WTC11 (cell line): ENCODE data around the gene UQCRHL. TPM values are rescaled to one million over a fixed set of nuclear protein-coding genes. Genes with fewer than 3 reads are reported as not detected.
A peak's percentile ranks its signal among the peaks of the same experiment; 100 is the strongest.
"Not testable (repeated sequence)": the region's sequence is repeated elsewhere in the genome, so short reads cannot be mapped to it uniquely, and the experiment has no call there.

Experiments used
- ATAC-seq: fragments of 200-7000 bp; cut with Tn5 transposase; 2 replicates; pipeline ENCODE4 v1.10.0; 2021; ENCODE audit warnings: mild to moderate bottlenecking, moderate library complexity
- CTCF ChIA-PET: fragments of 300-600 bp; sonication (Branson Sonifier 250); formaldehyde crosslinking; loops from one replicate; lab custom pipeline; 2021; ENCODE audit warnings: antibody characterized with exemption; lab: Charles Lee
- POLR2A ChIA-PET: fragments of 350-600 bp; sonication (Branson Sonifier 250); formaldehyde crosslinking; loops from one replicate; lab custom pipeline; 2021; ENCODE audit warnings: antibody characterized with exemption; lab: Charles Lee
- DNase-seq: peaks from one replicate; pipeline ENCODE4 v3.0.0; 2021; ENCODE audit warnings: low spot score
- H3K27ac Mint-ChIP-seq: 2 replicates; pipeline ENCODE4 v1.8.0; 2021; ENCODE audit warnings: mixed read lengths
- H3K27me3 Mint-ChIP-seq: 2 replicates; pipeline ENCODE4 v1.8.0; 2021; ENCODE audit warnings: low read depth, mild to moderate bottlenecking, moderate library complexity, mixed read lengths
- H3K36me3 Mint-ChIP-seq: 2 replicates; pipeline ENCODE4 v1.8.0; 2021; ENCODE audit warnings: mixed read lengths
- H3K4me1 Mint-ChIP-seq: 2 replicates; pipeline ENCODE4 v1.8.0; 2022; ENCODE audit warnings: mixed read lengths
- H3K4me3 Mint-ChIP-seq: 2 replicates; pipeline ENCODE4 v1.8.0; 2021; ENCODE audit warnings: mild to moderate bottlenecking, moderate library complexity, mixed read lengths
- H3K9me3 Mint-ChIP-seq: 2 replicates; pipeline ENCODE4 v1.8.0; 2021; ENCODE audit warnings: mixed read lengths
- ELF4 ChIP-seq: sonication (generic); formaldehyde crosslinking; IDR thresholded peaks from 2 replicates; pipeline ENCODE4 v1.8.1; 2022; ENCODE audit warnings: low read depth, mild to moderate bottlenecking, moderate library complexity, missing genetic modification reagents
- FOXP1 ChIP-seq: sonication (generic); formaldehyde crosslinking; IDR thresholded peaks from 2 replicates; pipeline ENCODE4 v1.8.0; 2022; ENCODE audit warnings: missing genetic modification reagents, mild to moderate bottlenecking, moderate library complexity, borderline replicate concordance
- FOXP4 ChIP-seq: sonication (generic); formaldehyde crosslinking; IDR thresholded peaks from 2 replicates; pipeline ENCODE4 v1.8.0; 2022; ENCODE audit warnings: mild to moderate bottlenecking, missing genetic modification reagents
- HMGXB4 ChIP-seq: sonication (generic); formaldehyde crosslinking; IDR thresholded peaks from 2 replicates; pipeline ENCODE4 v1.8.1; 2023; ENCODE audit warnings: mild to moderate bottlenecking, moderate library complexity, missing genetic modification reagents
- SOX15 ChIP-seq: fragments of 250-450 bp; sonication (Bioruptor Pico); IDR thresholded peaks from 2 replicates; pipeline ENCODE4 v1.9.0; 2021; ENCODE audit warnings: mild to moderate bottlenecking
- ZNF121 ChIP-seq: sonication (generic); formaldehyde crosslinking; IDR thresholded peaks from 2 replicates; pipeline ENCODE4 v1.8.0; 2023; ENCODE audit warnings: missing genetic modification reagents
- total RNA-seq: library from RNA; stranded (reverse); gene quantifications from 3 replicates; pipeline ENCODE4 v1.2.3, GENCODE V29; 2021
- TF ChIP-seq, protein P1 (sequence below): sonication (generic); formaldehyde crosslinking; IDR thresholded peaks from 2 replicates; pipeline ENCODE4 v1.8.1; 2023; ENCODE audit warnings: mild to moderate bottlenecking, missing genetic modification reagents, moderate library complexity
- TF ChIP-seq, protein P2 (sequence below): fragments of 250-450 bp; sonication (Bioruptor Pico); IDR thresholded peaks from 2 replicates; pipeline ENCODE4 v1.8.0; 2021; ENCODE audit warnings: mild to moderate bottlenecking
- TF ChIP-seq, protein P3 (sequence below): sonication (generic); formaldehyde crosslinking; IDR thresholded peaks from 2 replicates; pipeline ENCODE4 v1.8.1; 2022; ENCODE audit warnings: mild to moderate bottlenecking, moderate library complexity, missing genetic modification reagents
- TF ChIP-seq, protein P4 (sequence below): sonication (generic); formaldehyde crosslinking; IDR thresholded peaks from 2 replicates; pipeline ENCODE4 v1.8.0; 2022; ENCODE audit warnings: mild to moderate bottlenecking, missing genetic modification reagents

Gene UQCRHL
- total RNA-seq, 1 experiment from 2014 or later: 3.8 TPM

GRCh38 chr1:15837931-15838330, 30.5 kb upstream of the UQCRHL start (continued):
- TF ChIP-seq FOXP1 (CRISPR knock-in tag): no peak

- Mint-ChIP-seq H3K36me3 (peaks cover 2% of the 10 kb centered on the region; the same call in 1 of the 2 replicates), H3K4me3 (peak overlapping the region; percentile 81)
- CTCF ChIA-PET: interaction anchor here (1.0 to 2.5 kb wide), 6 partner anchors 11 to 87 kb away, joined by 3 to 13 read pairs (median 5); partner anchors contain the start of gene SPEN
- TF ChIP-seq, protein P1, sequence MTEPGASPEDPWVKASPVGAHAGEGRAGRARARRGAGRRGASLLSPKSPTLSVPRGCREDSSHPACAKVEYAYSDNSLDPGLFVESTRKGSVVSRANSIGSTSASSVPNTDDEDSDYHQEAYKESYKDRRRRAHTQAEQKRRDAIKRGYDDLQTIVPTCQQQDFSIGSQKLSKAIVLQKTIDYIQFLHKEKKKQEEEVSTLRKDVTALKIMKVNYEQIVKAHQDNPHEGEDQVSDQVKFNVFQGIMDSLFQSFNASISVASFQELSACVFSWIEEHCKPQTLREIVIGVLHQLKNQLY (CRISPR knock-in tag): no peak
- TF ChIP-seq, protein P2, sequence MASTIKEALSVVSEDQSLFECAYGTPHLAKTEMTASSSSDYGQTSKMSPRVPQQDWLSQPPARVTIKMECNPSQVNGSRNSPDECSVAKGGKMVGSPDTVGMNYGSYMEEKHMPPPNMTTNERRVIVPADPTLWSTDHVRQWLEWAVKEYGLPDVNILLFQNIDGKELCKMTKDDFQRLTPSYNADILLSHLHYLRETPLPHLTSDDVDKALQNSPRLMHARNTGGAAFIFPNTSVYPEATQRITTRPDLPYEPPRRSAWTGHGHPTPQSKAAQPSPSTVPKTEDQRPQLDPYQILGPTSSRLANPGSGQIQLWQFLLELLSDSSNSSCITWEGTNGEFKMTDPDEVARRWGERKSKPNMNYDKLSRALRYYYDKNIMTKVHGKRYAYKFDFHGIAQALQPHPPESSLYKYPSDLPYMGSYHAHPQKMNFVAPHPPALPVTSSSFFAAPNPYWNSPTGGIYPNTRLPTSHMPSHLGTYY (CRISPR knock-in tag): no peak
- TF ChIP-seq ELF4 (CRISPR knock-in tag) (no peak), HMGXB4 (no peak), FOXP4 (CRISPR knock-in tag) (0 out of 2 replicates have a peak, but pooled peaks have one; percentile 23), FOXP1 (CRISPR knock-in tag) (0 out of 2 replicates have a peak, but pooled peaks have one; percentile 28), SOX15 (CRISPR knock-in tag) (no peak), ZNF121 (CRISPR knock-in tag) (peak; percentile 92)
- TF ChIP-seq, protein P3, sequence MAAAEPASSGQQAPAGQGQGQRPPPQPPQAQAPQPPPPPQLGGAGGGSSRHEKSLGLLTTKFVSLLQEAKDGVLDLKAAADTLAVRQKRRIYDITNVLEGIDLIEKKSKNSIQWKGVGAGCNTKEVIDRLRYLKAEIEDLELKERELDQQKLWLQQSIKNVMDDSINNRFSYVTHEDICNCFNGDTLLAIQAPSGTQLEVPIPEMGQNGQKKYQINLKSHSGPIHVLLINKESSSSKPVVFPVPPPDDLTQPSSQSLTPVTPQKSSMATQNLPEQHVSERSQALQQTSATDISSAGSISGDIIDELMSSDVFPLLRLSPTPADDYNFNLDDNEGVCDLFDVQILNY (CRISPR knock-in tag): peak; percentile 35; the same call in 1 of the 2 replicates
- TF ChIP-seq, protein P4, sequence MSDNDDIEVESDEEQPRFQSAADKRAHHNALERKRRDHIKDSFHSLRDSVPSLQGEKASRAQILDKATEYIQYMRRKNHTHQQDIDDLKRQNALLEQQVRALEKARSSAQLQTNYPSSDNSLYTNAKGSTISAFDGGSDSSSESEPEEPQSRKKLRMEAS (CRISPR knock-in tag): peak; percentile 80
- TF ChIP-seq, all 79 proteins: peak for 5
- DNase-seq (peak; percentile 54), ATAC-seq (peak; percentile 36)
- H3K27me3 Mint-ChIP-seq: no peaks in the 10 kb centered on the region; the same call in 1 of the 2 replicates
- H3K9me3 Mint-ChIP-seq: no peaks in the 10 kb centered on the region
- POLR2A ChIA-PET: interaction anchor here (0.6 to 3.7 kb wide), 3 partner anchors 11 to 137 kb away, joined by 3 to 51 read pairs (median 4); partner anchors contain the start of gene SPEN
- peaks cover 26% of the 10 kb centered on the region for H3K4me1 Mint-ChIP-seq
- no peak overlapping the region for H3K27ac Mint-ChIP-seq
Measured at GRCh38 chr1:15836772-15837669, 29.6 kb upstream of the UQCRHL start.

GRCh38 chr1:15836511-15836771, 29.0 kb upstream of the UQCRHL start:
- not testable (repeated sequence) for H3K9me3 Mint-ChIP-seq, H3K36me3 Mint-ChIP-seq, DNase-seq, H3K27me3 Mint-ChIP-seq, ATAC-seq
- CTCF ChIA-PET: interaction anchor here (1.0 kb wide), 1 partner anchor 11 kb away, joined by 3 read pairs; the partner anchor contains the start of gene SPEN
- POLR2A ChIA-PET: interaction anchor here (0.7 to 3.7 kb wide), 2 partner anchors 12 to 137 kb away, joined by 4 to 51 read pairs; partner anchors contain the start of gene SPEN
- Mint-ChIP-seq H3K4me1 (peaks cover 31% of the 10 kb centered on the region), H3K27ac (peak overlapping the region; percentile 99), H3K4me3 (peak overlapping the region; percentile 81)
